ENCODE results near the gene CASZ1.

CASZ1 gene

DNA sequence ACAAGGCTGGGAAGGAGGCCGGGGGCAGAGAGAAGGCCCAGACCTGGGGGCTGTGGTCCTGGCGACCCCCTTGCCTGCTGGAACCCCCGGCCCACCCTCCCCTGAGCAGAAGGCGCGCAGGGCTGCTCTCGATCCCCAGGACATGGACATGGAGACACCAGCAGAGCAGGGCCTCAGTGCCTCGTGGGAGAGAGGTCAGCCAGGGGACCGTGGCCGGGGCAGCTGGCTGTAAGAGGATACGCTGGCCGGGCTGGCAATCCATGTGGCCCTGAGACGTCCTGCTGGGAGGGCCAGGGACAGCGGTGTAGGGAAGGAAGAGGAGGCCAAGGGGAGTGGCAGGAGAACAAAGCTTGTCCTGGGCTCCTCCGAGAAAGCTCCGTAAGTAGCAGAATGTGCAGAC lies 132.2 kb downstream of the CASZ1 start:
- H3K9me3 Mint-ChIP-seq = no peaks in the 10 kb centered on the region
- H3K4me1 Mint-ChIP-seq = no peaks in the 10 kb centered on the region

DNA sequence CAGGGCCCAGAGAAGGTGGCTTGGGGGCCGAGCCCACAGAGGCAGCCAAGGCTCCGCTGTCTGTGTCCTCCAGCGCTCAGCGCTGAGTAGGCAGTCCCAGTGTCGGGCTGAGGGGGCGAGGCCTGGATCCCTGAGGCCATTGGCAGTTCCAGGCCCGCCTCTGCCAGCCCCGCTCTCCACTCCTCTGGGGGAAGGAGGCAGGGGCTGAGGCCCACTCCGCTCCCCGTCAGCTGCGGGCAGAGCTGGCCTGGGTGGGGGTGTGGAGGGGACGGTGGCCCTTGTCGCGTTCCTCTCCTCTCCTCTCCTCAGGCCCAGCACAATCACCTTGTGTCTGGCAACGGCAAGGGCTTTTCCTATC lies 132.8 kb downstream of the CASZ1 start:
- no peaks in the 10 kb centered on the region for H3K9me3 Mint-ChIP-seq
- H3K36me3 Mint-ChIP-seq (ENCODE audit: low read depth) = no peaks in the 10 kb centered on the region
- no peaks in the 10 kb centered on the region for H3K27me3 Mint-ChIP-seq
- H3K4me3 Mint-ChIP-seq = no peak overlapping the region
- no peak overlapping the region for H3K27ac Mint-ChIP-seq
- no peak for DNase-seq
- no peaks in the 10 kb centered on the region for H3K4me1 Mint-ChIP-seq
- ATAC-seq = no peak

More for the DNA sequence above, 132.2 kb downstream of the CASZ1 start:
- no peaks in the 10 kb centered on the region for H3K36me3 Mint-ChIP-seq (ENCODE audit: low read depth)
- no peak overlapping the region for H3K27ac Mint-ChIP-seq
- ATAC-seq (no peak), DNase-seq (no peak)
- H3K27me3 Mint-ChIP-seq = no peaks in the 10 kb centered on the region
- H3K4me3 Mint-ChIP-seq = no peak overlapping the region

DNA sequence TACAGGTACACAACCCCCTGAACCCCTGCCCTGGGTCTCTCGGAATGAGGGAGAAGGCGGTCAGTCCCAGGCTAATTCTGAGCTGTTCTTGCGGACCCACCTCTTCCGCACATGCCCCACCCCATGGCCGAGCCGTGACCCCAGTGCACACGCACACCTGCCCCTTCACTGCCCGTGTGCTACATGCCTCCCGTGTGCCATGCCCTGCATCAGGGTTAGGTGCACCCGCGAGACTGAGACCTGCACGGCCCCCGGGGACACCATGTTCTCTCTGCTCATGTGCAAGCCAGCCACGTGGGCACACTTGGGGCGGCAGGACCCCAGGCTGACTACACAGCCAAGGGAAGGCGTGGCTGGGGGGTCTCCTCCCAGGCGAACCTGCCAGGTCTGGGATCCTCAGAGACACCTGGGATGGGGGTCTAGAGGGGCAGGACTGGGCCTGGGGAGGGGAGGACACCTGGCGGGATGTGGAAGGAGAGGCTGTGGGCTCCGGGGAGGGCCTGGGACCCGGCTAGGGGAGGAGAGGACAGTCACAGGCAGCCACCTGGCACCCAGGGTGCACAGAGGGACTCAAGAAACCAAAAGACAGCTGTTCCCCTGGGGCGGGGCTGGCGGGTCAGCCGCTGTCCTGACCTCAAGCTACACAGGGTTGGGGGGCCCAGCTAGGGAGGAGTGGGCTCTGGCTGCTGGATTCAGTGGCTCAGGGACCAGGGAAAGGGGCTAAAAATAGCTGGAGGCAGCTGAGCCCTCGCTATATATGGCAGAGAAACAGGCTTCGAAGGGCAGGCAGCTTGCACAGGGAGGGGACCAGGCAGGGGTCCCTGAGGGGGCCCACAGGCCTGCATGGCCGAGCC lies 133.4 kb downstream of the CASZ1 start:
- Mint-ChIP-seq H3K27me3 (no peaks in the 10 kb centered on the region), H3K4me1 (no peaks in the 10 kb centered on the region), H3K27ac (no peak overlapping the region), H3K9me3 (no peaks in the 10 kb centered on the region), H3K4me3 (no peak overlapping the region), H3K36me3 (ENCODE audit: low read depth) (no peaks in the 10 kb centered on the region)
- DNase-seq (no peak), ATAC-seq (no peak)

DNA sequence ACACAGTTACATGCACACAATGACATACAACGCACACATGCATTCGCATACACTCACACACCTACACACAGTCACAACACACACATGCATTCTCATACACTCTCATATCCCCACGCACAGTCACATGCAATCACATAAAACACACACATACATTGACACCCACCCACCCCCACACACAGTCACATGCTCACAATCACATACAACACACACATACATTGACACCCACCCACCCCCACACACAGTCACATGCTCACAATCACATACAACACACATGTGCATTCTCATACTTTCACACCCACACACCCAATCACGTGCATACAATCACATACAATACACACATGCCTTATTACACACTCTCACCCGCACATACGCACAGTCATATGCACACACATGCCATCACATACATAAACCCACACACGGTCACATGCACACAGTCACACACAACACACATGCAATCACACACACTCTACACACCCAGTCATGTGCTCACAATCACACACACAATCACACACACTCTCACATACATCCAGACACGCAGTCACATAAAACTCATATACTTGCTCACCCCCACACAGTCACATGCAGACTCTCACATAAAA lies 134.3 kb downstream of the CASZ1 start:
- Mint-ChIP-seq H3K4me1 (no peaks in the 10 kb centered on the region), H3K4me3 (no peak overlapping the region), H3K27ac (no peak overlapping the region), H3K27me3 (no peaks in the 10 kb centered on the region), H3K9me3 (no peaks in the 10 kb centered on the region), H3K36me3 (ENCODE audit: low read depth) (no peaks in the 10 kb centered on the region)
- no peak for ATAC-seq
- DNase-seq = no peak

DNA sequence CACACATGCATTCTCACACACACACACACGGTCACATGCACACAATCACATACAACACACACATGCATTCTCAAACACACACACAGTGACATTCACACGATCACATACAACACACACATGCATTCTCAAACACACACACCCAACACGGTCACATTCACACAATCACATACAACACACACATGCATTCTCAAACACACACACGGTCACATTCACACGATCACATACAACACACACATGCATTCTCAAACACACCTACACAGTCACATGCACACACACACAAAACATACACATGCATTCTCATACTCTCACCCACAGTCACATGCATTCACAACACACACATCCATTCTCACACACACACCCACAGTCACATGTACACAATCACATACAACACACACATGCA lies 135.0 kb downstream of the CASZ1 start:
- H3K4me3 Mint-ChIP-seq = no peak overlapping the region
- DNase-seq = no peak
- H3K27ac Mint-ChIP-seq = no peak overlapping the region
- no peaks in the 10 kb centered on the region for H3K9me3 Mint-ChIP-seq
- no peaks in the 10 kb centered on the region for H3K4me1 Mint-ChIP-seq
- no peaks in the 10 kb centered on the region for H3K36me3 Mint-ChIP-seq (ENCODE audit: low read depth)
- no peaks in the 10 kb centered on the region for H3K27me3 Mint-ChIP-seq
- ATAC-seq = no peak

DNA sequence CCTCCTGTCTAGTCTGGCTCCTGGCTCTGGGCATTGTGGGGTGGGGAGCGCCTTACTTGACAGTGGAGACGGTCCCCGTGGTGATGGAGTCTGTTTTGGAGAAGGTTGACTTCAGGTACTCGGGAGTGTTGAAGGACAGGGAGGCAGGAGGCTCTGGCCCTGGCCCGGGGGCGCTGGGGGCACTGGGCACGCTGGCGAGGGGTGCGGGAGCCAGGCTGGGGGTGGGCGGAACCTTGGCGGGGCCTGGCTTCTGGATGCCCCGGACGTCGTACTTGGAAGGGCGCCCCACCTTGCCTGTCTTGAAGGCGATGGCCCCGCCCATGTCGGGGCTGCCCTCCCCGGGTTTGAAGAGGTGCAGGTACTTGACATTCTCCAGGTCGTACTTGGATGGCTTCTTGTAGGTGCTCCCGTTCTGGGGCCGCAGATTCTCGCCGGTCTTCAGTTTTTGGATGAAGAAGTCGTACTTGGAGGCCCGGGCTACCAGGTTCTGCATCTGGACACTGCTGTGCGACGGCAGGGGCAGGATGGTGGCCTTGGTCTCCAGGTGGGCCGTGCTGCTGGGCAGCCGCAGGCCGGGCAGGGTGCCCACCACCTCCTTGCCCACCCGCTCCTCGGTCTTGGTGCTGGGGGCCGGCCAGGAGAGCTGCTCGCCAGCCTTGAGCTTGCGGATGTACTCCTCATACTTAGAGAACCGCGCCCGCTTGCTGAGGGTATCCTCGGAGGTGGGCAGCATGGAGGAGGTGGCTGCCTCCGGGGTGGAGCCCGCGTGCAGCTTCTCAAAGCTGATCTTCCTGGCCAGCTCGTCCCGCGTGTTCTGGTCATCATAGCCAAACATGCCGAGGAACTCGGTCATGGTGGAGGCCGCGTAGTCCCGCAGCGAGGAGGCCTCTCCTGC lies 136.6 kb downstream of the CASZ1 start:
- H3K4me1 Mint-ChIP-seq = no peaks in the 10 kb centered on the region
- DNase-seq = no peak
- no peak for ATAC-seq
- H3K9me3 Mint-ChIP-seq = no peaks in the 10 kb centered on the region
- no peak overlapping the region for H3K27ac Mint-ChIP-seq
- H3K27me3 Mint-ChIP-seq = no peaks in the 10 kb centered on the region
- H3K36me3 Mint-ChIP-seq (ENCODE audit: low read depth) = no peaks in the 10 kb centered on the region
- H3K4me3 Mint-ChIP-seq = no peak overlapping the region

DNA sequence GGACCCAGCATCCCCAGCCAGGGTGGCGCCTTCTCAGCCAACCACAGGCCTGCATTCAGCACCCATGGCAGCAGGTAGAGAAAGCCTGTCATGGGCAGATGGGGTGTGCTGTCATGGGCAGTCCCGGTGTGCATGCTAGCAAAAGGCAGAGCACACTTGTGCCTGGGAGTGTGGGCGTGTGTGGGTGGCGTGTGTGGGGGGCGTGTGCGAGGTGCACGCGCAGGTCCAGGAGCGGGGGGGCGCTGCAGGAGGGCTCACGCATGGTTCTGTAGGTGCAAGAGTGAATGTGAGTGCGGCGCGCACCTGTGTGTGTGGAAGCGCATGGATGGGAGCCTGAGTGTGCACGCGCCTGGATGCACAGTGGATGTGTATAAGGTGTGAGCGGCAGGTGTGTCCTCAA lies 137.2 kb downstream of the CASZ1 start:
- no peaks in the 10 kb centered on the region for H3K36me3 Mint-ChIP-seq (ENCODE audit: low read depth)
- H3K27ac Mint-ChIP-seq = no peak overlapping the region
- DNase-seq (no peak), ATAC-seq (no peak)
- H3K4me3 Mint-ChIP-seq = no peak overlapping the region
- no peaks in the 10 kb centered on the region for H3K27me3 Mint-ChIP-seq
- no peaks in the 10 kb centered on the region for H3K9me3 Mint-ChIP-seq
- H3K4me1 Mint-ChIP-seq = no peaks in the 10 kb centered on the region

DNA sequence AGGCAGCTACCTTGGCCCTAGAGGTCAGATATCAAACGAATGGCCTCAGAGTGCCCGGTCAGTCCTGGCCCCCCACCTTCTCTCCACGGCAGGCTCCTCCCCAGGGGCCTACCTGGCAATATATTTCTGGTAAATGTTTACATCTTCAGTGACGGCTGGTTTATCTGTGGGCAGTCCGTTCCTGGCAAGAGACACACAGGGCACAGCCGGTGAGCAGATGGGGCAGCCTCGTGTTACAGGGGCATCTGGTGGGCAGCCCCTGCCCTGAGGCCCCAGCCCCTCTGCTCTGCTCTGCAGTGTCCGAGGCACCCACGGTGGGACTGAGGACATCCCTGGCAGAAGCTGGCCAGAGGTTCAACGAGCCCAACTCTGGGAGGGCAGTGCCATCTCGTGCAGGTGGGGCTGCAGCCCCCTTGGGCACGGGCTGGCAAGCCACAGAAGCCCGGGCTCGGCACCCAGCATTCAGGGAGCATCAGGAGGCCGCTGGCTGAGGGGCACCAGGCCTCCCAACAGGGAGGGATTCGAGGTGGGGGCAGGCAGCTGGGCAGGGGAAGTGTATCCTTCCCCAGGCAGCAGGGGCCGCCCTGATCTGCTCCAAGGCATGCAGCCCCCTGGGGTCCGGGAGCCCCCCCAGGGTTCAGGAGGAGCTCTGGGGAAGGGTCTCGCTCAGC lies 137.9 kb downstream of the CASZ1 start:
- no peaks in the 10 kb centered on the region for H3K36me3 Mint-ChIP-seq (ENCODE audit: low read depth)
- no peaks in the 10 kb centered on the region for H3K9me3 Mint-ChIP-seq
- no peaks in the 10 kb centered on the region for H3K27me3 Mint-ChIP-seq
- no peak for DNase-seq
- no peak overlapping the region for H3K27ac Mint-ChIP-seq
- no peak overlapping the region for H3K4me3 Mint-ChIP-seq
- H3K4me1 Mint-ChIP-seq = no peaks in the 10 kb centered on the region
- ATAC-seq = no peak

DNA sequence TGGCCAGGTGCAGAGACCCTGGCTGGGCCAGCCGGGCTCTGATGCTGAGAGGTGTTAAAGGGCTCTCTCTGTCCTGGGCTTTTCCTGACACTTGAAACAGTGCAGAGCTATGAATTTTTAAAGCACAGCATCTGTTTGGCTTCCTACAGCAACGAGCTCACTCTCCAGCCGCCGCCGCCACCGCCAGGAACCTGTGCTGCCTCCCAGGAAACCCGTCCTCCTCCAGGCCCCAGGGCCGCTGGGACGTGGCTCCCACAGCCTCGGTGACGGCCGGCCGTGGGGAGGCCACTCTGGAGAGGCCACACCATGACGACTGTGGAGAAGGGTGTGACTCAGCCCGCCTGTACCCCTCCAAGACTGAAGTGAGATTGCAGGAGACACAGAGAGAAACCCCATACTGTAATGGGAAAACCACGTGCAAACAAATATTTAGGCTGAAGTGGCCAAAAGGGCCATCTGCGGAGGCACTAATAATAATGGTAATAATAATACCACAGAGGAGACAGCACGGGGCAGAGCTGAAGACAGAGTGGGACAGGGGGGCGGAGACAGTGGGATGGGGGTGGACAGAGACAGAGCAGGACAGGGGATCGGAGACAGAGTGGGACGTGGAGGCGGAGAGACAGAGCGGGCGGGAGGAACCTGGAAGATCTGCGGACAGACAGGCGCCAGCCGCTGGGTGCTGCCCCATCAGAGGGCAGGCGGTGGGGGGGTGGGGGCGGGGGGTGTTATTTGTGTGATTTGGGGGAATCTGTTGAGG lies 139.2 kb downstream of the CASZ1 start:
- Mint-ChIP-seq H3K27me3 (no peaks in the 10 kb centered on the region), H3K27ac (no peak overlapping the region), H3K4me1 (no peaks in the 10 kb centered on the region), H3K9me3 (no peaks in the 10 kb centered on the region), H3K36me3 (ENCODE audit: low read depth) (no peaks in the 10 kb centered on the region), H3K4me3 (no peak overlapping the region)
- ATAC-seq (no peak), DNase-seq (no peak)

DNA sequence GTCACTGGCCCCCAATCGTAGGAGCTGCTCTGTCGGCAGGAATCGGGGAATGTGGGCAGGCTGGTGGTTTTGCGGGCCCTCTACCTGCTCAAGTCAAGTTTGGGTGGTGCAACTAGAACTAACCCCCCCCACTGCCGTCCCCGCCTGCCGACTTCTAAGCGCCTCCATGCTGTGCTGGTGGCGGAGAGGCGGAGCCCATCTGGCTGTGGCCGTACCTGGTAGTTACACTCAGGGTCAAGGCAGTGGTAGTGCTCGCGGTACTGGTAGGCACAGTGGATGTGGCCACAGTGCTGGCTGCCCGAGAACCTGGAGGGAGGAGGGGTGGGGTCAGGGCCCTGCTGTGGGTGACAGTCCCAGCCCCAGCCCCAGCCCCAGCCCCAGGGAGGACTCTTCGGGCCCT lies 140.0 kb downstream of the CASZ1 start:
- H3K4me1 Mint-ChIP-seq = no peaks in the 10 kb centered on the region
- no peaks in the 10 kb centered on the region for H3K9me3 Mint-ChIP-seq
- no peak overlapping the region for H3K27ac Mint-ChIP-seq
- DNase-seq (no peak), ATAC-seq (no peak)
- no peaks in the 10 kb centered on the region for H3K27me3 Mint-ChIP-seq
- H3K36me3 Mint-ChIP-seq (ENCODE audit: low read depth) = no peaks in the 10 kb centered on the region
- H3K4me3 Mint-ChIP-seq = no peak overlapping the region

DNA sequence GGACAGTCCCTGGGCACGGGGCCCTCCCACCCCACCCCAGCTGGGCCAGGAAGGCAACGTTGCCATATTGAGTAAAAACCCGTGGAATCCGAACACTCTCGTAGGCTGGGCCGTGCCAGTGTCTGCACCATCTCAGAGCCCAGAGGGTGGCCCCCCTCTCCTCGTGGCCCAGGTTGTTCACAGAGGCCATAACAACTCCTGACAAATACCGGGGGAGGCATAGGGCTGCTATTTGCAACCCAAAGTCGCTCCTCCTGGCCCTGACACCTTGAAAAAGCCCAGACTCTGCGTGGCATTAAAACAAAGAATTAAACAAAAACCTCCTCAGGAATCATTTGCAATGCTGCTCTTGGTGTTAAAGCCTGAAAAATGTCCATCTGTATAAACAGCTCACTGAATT lies 141.4 kb downstream of the CASZ1 start:
- no peaks in the 10 kb centered on the region for H3K4me1 Mint-ChIP-seq
- no peaks in the 10 kb centered on the region for H3K36me3 Mint-ChIP-seq (ENCODE audit: low read depth)
- H3K27ac Mint-ChIP-seq = no peak overlapping the region
- H3K9me3 Mint-ChIP-seq = no peaks in the 10 kb centered on the region
- H3K4me3 Mint-ChIP-seq = no peak overlapping the region
- no peak for ATAC-seq
- no peaks in the 10 kb centered on the region for H3K27me3 Mint-ChIP-seq
- no peak for DNase-seq

DNA sequence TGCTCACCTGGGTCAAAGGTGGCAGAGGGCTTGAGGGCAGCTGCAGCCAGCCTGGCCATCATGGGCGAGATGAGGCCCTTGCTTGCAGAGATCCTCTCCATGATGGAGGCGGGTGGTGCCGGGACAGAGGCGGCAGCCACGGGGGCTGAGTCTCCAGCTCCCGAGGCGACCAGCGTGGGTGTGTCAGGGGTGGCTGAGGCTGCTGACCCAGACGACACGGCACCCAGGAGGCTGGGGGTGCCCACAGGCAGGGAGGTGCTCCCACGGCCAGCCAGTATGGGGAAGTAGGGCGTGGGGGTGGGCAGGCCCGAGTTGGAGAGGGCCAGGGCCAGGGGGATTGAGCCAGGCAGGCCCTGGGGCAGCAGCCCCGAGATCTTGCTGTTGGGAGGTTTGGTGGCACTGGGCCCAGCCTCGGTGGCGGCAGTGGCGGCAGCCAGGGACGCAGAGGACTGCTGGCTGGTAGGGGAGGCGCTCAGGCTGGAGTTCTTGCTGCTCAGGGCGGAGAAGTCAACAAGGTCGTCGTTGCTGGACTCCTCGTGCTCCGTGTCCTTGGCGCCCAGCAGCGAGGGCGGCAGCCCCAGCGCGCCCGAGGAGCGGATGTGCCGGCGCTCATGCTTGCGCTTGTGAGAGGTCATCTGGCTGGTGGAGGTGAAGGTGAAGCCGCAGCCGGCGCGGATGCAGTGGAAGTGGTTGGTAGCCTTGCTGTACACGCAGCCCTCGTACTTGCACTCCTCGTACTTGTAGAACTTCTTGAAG lies 142.9 kb downstream of the CASZ1 start:
- ATAC-seq (no peak), DNase-seq (no peak)
- Mint-ChIP-seq H3K27ac (no peak overlapping the region), H3K4me3 (no peak overlapping the region), H3K27me3 (no peaks in the 10 kb centered on the region), H3K9me3 (no peaks in the 10 kb centered on the region), H3K36me3 (ENCODE audit: low read depth) (no peaks in the 10 kb centered on the region), H3K4me1 (no peaks in the 10 kb centered on the region)

DNA sequence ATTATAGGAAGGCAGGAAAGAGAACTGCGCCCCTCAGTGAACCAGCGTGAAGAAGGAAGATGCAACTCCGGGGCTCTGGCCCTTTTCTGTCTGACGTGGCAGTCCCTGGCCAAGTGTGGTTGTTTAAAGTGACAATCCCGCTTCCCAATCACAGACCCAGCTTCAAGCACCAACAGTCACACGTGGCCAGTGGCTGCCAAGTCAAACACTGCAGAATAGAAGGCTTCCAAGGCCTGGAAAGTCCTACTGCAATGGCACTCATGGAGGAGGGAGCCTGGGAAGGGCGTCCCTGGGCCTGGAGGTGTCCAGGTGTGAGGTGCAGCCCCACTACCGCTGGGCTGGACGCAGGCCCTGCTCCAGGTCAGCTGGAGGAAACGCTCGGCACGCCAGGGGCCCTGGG lies 143.8 kb downstream of the CASZ1 start:
- ATAC-seq = no peak
- no peak overlapping the region for H3K4me3 Mint-ChIP-seq

More for the DNA sequence above, 143.8 kb downstream of the CASZ1 start:
- H3K36me3 Mint-ChIP-seq (ENCODE audit: low read depth) = no peaks in the 10 kb centered on the region
- no peak overlapping the region for H3K27ac Mint-ChIP-seq
- no peaks in the 10 kb centered on the region for H3K4me1 Mint-ChIP-seq
- no peaks in the 10 kb centered on the region for H3K9me3 Mint-ChIP-seq
- no peak for DNase-seq
- H3K27me3 Mint-ChIP-seq = no peaks in the 10 kb centered on the region

Measured in activated naive CD8-positive, alpha-beta T cell treated with anti-CD3 and anti-CD28 coated beads, Interleukin-2, amount 50 U/mL, for 24 hours (primary cell).